ENCODE results near the gene PAM.

DNA sequence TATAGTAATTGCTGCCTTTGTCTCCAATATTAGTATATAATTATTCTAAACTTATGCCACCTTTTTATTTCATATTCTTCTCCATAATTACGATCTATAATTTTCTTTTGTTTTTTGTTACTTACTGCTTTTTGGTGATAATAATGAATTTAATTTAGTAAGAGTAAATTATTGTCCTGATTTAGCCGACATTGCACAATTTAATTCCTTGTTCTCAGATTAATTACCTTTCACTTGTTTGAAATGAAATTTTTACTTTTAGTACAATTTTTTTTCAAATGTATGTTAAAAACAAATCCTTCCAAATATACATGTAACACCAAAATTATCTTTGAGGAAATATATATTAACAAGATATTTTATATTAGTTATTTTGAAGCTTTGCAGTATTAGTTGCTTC lies 201.5 kb downstream of the PAM start:
- TF ChIP-seq, protein P1, sequence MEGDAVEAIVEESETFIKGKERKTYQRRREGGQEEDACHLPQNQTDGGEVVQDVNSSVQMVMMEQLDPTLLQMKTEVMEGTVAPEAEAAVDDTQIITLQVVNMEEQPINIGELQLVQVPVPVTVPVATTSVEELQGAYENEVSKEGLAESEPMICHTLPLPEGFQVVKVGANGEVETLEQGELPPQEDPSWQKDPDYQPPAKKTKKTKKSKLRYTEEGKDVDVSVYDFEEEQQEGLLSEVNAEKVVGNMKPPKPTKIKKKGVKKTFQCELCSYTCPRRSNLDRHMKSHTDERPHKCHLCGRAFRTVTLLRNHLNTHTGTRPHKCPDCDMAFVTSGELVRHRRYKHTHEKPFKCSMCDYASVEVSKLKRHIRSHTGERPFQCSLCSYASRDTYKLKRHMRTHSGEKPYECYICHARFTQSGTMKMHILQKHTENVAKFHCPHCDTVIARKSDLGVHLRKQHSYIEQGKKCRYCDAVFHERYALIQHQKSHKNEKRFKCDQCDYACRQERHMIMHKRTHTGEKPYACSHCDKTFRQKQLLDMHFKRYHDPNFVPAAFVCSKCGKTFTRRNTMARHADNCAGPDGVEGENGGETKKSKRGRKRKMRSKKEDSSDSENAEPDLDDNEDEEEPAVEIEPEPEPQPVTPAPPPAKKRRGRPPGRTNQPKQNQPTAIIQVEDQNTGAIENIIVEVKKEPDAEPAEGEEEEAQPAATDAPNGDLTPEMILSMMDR (IDR thresholded peaks at IDR 0.05) = no peak
- TF ChIP-seq POLR2A (IDR thresholded peaks at IDR 0.05) = no peak

Data from prostate gland (tissue), 2 donors.